NCI-H524 treated with DMSO at 0.1 percent for 48 hours (cell line): ENCODE data around the gene NCBP3.
"Not testable (repeated sequence)": the region's sequence is repeated elsewhere in the genome, so short reads cannot be mapped to it uniquely, and the experiment has no call there.

ENCODE experiments used
- DNase-seq: peaks from one replicate; lab custom pipeline; 2025; lab: John Stamatoyannopoulos, UW

The NCBP3 gene

DNA sequence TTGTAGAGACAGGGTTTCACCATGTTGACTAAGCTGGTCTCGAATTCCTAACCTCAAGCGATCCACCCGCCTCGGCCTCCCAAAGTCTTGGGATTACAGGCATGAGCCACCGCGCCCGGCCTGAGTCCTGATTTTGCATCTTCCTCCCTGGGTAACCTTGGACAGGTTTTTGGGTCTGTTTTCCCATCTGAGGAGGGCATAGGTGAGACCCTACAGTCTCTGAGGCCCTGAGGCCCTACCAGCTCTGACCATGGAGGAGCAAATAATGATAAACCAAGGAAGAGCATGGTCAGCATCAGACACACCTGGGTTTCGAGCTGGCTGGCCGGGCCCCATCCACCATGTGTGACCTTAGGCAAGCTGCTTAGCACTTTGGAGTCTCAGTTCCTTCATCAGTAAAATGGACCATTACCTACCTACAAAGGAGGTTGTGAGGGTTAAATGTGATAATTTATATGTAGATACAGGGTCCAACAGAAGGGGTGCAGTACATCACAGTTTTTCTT is 1.2 kb upstream of the NCBP3 start:
- DNase-seq = no peak

DNA sequence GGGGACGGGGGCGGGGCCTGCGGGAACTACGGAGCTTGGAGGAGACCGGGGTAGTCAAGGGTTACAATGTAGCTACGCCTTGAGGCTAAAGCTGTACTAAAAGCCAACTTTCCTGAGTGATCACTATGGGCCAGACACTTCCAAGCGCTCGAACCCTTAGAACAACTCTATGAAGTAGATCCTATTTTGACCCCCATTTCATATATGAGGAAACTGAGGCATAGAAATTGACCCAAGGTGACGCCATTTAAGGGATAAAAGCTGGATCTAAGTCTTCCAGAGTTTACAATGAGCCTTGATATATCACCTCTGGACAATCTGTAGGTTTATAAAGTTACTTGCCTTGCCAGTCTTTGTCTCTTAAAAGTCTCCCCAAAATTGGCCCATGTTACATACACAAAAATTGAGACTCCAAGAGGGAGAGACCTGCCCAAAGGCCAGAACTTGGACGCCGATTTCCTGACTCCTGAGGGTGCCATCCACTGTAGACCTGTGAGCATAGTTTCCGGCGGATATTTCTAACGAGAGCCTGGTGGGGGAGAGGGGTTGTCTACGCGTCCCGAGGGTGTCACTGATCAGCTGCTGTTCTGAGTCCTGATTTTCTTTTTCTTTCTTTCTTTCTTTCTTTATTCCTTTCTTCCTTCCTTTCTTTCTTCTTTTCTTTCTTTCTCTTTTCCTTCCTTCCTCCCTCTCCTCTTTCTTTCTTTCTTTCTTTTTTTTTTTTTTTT is 555 bp upstream of the NCBP3 start:
- no peak for DNase-seq

DNA sequence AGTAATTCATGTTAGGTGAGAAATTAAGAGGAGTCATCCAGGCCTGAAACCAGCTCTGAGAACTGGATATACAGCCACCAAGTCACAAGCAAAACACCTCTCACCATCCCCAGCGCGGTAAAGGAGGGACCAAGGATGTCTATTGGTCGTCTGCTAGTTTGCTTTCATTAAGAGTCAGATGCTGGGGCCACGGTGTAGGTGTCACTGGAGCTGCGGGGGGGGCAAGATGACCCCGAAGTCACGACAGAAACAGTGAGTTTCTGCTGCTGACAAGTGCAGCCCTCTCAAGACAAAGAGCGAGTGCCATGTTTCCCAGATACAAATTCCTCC is 790 bp downstream of the NCBP3 start:
- no peak for DNase-seq

DNA sequence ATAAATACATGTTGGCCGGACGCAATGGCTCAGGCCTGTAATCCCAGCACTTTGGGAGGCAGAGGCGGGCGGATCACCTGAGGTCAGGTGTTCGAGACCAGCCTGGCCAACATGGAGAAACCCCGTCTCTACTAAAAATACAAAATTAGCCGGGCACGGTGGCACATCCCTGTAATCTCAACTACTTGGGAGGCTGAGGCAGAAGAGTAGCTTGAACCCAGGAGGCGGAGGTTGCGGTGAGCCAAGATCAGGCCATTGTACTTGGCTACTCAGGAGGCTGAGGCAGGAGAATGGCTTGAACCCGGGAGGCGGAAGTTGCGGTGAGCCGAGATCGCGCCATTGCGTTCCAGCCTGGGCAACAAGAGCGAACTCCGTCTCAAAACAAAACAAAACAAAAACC is 1.5 kb downstream of the NCBP3 start:
- DNase-seq = not testable (repeated sequence)

DNA sequence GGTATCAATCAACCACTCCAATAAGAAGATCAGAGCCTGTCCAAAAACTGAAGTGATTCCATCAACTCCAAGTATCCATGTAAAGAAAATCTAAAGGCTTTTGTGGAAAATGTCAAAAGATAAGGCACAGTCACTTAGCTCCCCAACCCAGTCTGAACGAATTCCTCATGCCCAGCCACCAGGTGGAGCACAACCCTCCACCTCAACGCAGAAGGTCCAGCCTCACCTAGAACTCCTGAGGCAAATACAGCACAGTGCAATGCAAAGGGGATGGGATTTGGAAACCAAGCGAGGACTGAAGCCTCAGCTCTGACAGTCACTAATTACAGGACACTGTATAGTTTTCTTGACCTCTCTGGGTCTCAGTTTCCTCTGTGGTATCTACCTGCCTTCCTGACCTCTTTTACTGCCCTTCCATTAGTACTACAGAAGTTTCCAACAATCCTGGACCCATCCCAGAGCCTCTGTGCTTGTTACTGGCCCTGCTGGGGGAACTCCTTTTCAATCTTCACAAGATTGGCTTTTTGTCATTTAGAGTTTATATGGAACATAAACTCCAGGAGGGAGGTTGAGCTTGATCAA is 2.0 kb downstream of the NCBP3 start:
- no peak for DNase-seq

DNA sequence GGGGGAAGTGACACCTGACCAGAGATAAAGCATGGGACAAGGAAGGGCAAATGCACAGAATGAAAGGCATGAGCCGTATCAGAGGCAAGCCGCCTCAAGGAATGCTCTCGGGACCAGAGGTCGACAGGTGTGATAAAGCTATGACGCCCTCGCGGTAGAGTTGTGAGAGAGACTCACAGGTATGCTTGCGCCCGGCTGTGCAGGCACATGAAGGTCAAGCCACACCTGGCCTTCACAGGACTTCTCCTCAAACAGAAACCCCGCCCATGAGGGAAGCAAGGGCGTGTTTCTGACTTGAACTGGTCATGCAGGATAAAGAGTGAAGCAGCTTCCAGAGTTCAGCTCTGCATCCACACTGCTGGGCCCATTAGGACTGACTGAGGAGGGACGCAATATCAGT is 7.8 kb downstream of the NCBP3 start:
- no peak for DNase-seq

DNA sequence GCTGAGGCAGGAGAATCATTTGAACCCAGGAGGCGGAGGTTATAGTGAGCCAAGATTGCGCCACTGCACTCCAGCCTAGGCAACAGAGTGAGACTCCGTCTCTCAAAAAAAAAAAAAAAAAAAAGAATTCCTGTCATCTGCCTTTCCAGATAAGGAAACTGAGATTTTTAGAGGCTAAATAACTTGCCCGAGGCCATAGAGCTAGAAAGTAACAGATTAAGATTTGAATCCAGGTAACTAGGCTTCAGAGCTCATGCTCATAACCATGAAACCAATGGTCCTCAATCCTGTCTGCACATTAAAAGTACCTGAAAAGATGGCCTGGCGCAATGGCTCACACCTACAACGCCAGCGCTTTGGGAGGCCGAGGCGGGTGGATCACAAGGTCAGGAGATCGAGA is 9.5 kb downstream of the NCBP3 start:
- no peak for DNase-seq

DNA sequence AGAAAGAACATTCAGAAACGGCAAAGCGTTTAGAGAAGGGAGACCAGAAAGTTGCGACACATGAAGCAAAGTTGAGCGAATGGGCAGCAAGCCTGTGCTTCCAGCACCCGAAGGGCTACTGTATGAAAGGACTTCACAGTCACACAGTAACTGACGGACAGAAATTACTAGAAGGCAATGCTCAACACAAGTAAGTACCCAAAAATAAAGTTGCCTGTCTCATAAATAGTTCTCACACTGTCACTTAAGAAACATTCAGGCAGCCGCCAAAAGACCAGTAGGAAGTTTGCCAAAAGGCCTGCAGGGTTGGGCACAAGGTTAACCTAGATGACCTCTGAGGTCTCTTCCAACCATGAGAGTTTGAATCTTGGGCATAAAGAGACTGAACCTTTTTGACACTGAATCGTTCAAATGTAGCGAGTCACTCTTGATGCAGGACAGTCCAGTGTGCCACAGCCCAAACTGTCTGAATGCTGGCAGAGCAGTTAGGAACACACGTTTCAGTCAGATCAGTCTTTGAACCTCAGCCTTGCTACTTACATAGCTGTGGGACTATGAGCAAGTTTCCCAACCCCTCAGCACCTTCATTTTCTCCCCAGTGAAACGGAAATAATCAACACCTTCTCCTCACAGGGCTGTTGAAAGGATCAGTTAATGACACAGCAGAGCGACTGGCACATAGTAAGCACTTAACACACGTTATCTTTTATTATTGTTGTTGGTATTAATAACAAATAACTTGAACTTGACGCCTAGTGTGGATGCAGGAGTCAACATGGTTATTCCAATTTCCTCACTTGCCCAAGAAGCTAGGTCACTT is 10.4 kb downstream of the NCBP3 start:
- no peak for DNase-seq

DNA sequence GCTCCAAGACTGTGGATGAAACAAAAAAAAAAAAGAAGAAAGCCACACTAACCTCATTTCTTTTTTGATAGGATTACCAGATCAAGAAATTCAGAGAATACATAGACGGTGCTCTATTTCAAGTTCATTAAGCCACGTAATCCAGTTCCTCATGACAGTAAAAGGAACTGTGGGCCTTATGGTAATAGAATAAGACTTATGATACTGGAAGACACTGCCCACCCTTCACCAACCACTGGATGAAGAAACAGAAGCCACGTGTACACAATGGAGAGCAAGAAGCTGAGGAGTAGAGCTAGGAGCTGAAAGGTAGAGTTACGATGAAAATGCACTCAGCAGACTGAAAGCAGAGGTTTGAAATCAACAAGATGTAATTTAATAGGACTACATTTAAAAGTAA is 11.2 kb downstream of the NCBP3 start:
- DNase-seq = no peak

DNA sequence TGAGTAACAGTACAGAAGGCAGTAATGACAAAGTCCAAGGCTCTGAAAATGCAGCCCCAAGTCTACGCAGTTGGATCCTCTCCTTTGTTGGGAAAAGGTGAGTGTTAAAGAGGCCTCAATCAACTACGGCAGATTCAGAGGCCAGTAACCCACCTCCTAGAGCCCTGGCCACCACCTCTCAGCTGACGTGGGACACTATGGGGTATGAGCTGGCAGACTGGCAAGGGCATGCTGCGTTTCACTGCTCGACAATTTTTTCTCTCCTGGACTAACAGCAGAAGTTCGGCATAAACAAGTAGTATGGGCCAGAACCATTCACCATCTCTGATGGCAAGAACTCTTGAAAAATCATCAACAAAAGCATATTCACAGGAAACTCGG is 17.2 kb downstream of the NCBP3 start:
- DNase-seq = no peak

DNA sequence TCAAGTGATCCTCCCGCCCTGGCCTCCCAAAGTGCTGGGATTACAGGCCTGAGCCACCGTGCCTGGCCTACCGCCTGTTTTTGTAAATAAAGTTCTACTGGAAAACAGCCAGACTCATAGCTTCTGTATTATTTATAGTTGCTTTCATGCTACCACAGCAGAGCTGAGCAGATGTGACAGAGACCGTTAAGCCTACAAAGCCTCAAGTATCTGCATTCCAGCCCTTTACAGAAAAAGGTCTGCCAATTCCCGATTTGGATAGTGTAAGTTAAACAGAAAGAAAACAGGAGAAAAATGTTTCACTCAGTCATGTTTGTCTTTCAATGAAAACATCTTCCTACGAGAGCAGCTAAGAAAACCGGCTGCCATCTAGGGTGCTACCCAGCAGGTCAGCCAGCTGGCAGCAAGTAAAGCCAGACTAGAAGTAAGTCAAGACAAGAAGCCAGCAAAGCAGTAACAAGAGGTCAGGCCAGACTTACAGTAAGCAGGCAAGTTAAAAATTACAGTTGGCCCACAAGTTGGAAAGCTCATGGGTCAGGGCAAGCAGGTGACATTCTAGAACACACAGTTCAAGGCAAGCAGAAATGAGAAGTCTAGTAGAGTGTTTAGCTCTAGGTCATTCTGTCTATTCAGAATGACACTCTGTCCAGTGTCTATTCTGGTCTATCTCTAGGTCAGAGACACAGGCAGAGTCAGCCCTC is 17.7 kb downstream of the NCBP3 start:
- DNase-seq = no peak

DNA sequence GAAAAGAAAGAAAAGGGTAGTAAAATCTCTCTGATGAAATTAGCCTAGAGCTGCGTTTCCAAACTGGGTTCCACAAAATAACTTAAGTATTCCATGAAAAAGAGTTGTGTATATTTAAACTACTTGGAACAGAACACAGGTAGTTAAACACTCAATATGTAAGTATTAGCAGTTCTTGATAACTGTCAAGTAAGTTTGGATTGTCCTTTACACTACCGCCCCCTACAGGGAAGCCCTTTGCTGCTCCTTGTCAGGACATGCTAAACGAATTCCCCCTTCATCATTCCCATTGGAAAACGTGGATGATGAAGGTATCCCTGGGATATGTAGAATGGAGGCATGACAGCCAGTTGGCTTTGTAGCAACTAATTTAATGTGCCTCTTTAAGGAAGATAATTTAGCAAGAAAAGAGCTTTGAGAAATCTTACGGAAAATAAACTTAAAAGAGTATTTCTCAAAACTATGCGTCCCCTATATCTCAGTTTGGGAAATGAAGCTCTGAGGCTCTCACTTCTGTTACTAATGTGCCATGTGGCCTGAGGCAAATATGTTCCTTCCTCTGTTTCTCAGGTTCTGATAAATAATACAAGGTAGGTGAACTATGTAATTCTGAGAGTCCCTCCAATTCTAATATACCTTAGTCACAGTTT is 18.8 kb downstream of the NCBP3 start:
- no peak for DNase-seq

DNA sequence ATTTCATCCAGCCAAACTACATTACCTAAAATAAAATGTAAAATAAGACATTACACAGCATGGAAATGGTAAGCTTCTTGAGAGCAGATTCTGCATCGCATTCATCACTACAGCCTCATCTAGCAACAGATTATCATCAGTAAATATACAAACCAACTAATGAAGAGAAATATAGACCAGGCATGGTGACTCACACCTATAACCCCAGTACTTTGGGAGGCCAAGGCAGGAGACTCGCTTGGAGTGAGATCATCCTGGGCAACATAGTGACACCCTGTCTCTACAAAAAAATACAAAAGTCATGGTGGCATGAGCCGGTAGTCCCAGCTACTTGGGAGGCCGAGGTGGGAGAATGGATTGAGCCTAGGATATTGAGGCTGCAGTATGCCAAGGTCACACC is 19.9 kb downstream of the NCBP3 start:
- DNase-seq = no peak

DNA sequence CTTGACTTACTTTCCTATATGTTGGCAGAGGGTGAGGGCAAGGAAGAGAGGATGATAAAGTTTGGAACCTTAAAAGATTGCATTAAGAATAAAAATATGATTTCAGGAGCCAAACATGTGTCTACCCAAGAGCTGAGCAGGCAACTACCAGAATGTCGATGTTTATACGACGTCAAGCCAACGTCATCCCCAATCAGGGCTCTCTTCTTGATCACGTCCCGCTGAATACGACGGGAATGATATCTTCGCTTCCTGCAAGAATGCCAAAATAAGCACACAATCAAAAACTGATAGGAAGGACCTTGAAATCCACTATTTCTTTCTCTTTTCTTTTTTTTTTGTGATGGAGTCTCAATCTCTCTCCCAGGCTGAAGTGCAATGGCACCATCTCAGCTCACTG is 24.9 kb downstream of the NCBP3 start:
- DNase-seq = no peak

DNA sequence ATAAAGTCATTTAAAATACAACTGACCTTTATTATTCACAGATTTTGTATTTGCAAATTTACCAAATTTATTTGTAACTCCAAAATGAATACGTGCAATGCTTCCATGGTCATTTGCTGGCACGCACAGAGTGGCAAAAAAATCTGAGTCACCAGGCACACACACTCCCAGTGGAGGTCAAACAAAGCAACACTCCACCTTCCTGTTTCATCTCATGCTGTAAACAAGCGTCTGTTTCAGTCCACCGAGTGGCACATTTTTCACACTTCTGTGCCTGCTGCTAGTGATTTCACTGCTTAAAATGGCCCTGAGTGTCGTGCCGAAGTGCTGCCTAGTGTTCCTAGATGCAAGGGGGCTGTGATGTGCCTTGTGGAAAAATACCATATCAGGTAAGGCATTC is 27.3 kb downstream of the NCBP3 start:
- DNase-seq = no peak

DNA sequence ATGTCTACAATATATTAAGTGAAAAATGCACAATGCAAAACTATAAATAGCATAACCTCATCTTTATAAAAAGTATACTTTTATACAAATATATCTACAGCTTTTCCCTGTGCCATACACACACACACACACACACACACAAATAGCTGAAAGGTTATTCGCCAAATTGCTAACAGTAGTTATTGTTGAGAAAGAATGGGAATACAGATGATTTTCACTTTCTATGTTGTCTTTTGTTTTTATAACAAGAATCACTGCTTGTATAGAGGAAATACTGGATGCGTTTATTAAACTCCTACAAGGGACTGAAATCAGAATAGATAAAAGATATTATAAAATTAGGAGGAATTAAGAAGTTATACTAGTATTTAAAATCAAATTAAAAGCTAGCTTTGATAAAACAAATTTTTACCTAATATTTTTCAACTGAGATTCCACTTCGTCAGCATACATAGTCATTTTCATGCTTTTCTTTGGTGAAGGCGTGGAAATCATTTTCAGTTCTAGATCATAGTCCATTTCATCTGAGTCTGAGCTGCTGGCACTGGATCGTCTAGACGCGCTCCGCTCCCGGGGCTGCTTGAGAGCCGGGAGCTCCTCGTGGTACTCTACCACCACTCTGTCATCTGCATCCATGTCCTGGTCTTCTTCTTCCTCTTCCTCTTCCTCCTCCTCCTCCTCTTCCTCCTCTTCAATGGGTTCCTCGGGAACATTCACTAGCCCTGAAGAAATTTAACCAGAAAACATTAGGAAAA is 28.0 kb downstream of the NCBP3 start:
- DNase-seq = no peak

DNA sequence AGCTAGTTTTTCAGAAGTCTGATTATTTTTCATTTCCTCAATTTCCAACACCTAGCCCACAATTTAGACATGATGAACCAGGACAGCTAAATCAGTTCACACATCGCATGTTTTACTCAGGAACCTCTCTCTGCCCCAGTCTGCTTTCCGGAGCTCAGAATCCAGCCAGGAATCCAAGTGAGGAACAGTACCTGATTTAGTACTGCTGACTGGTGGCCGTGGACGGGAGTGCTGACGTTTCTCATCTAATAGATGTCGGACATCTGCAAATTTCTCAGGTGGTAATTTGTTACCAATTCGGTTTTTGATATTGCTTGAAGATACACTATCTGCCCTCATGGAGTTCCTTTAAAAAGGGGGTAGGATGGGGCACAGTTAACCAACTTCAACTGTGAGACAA is 30.1 kb downstream of the NCBP3 start:
- DNase-seq = no peak

DNA sequence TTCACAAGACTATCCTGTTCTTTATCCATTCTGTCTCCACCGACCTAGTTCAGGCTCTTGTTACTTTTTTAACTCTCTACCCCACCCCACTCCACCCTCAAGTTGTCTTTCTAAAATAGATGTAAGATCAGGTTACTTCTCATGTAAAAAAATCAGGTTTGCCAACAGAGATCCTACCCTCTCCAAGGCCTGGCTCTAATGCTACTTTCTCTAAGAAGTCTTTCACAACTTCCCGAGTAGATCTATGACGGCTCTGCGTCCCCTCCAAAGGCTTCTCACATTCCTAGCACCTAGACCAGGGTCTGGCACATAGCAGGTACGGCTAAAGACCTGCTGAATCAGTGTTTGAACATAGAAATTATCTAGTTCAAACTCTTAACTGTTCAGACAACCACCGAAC is 30.9 kb downstream of the NCBP3 start:
- no peak for DNase-seq

DNA sequence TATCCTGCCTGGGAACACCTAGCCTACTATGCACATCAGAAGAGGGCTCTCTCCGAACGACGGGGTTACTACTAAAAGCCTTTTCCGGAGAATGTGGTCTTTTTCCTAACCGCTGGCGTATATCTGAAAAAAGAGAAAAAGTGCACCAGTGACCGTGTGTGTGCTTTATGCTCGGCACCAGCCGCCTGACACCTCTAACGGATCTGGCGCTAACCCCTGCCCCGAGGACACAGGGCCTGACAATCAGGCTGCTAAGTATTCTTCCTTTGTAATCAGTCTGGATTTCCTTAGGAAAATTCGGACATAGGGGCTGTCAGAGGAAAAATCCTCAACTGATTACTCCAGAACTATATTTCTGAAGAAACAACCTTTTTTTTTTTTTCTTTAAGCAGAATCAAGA is 31.7 kb downstream of the NCBP3 start:
- DNase-seq = no peak

DNA sequence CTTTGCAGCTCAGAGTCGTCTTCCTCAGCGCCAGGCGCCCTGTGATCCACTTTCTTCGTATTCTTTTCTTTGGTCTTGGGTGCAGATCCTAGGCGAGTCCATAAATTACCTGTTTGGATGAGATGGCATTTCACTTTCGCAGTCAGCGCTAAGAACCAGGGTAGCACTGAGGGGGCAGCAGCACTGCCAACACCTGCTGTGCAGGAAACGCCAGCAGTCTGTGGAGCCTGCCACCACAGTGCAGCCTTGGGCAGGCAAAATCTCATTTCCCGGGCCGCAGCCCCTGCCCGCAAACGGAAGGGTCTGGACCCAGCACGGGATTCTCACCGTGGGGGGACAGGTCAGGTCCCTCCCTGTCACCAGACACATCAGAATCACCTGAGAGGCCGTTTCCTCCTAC is 32.9 kb downstream of the NCBP3 start:
- DNase-seq = no peak

DNA sequence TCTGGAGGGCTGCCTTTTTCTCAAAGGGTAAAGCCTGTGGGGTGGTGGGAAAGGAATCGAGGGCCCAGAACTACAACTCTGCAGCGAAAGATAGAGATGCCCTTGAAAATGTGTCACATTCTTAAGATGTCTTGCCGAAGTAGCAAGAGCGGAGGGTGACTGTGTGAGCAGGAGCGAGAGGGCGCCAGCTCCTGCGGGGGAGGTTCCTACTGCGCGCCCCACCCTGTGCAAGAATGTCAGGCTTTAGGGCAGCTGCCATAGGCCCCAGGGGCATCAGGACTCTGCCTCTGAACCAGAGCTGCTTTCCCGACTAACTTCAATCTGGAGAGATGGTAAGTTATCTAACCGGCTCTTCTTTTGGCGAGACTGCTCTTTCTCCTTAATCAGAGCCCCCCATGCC is 33.3 kb downstream of the NCBP3 start:
- DNase-seq = no peak
